Activated T-helper 9 cell treated with anti-CD3 and anti-CD28 coated beads, Interleukin-2, amount 50 U/mL, for 16 hours (primary cell): ENCODE results near the gene GTPBP10.

Source experiments
- DNase-seq: peaks from one replicate; pipeline ENCODE4 v3.0.0-alpha.2; 2020; ENCODE audit warnings: low read depth

The GTPBP10 gene

GRCh38 chr7:90433221-90433620, 86.7 kb downstream of the GTPBP10 start:
- DNase-seq = no peak
